Smooth muscle cell (in vitro differentiated cells): ENCODE results near the gene TOGARAM2. TPM values are rescaled to one million over a fixed set of nuclear protein-coding genes. Genes with fewer than 3 reads are reported as not detected.

Source experiments
- DNase-seq: peaks from one replicate; lab custom pipeline; 2025; ENCODE audit not compliant: unreplicated experiment; lab: John Stamatoyannopoulos, UW
- H2AFZ ChIP-seq: fragments of 200-600 bp; sonication (generic); 2 replicates; pipeline ENCODE4 v1.6.0; 2016; ENCODE audit warnings: antibody characterized with exemption, low read depth, mild to moderate bottlenecking
- H3F3A ChIP-seq: fragments of 200-600 bp; sonication (generic); 2 replicates; pipeline ENCODE4 v1.6.0; 2017; ENCODE audit warnings: antibody characterized with exemption, low read depth
- H3K27ac ChIP-seq: fragments of 200-600 bp; sonication (generic); 2 replicates; pipeline ENCODE4 v1.5.1; 2016; ENCODE audit warnings: low read depth, mild to moderate bottlenecking
- H3K27me3 ChIP-seq: fragments of 200-600 bp; sonication (generic); 2 replicates; pipeline ENCODE4 v1.6.1; 2016; ENCODE audit warnings: low read depth, mild to moderate bottlenecking
- H3K36me3 ChIP-seq: fragments of 200-600 bp; sonication (generic); 2 replicates; pipeline ENCODE4 v1.5.1; 2016; ENCODE audit warnings: low read depth
- H3K4me1 ChIP-seq: fragments of 200-600 bp; sonication (generic); 2 replicates; pipeline ENCODE4 v1.5.1; 2016; ENCODE audit warnings: low read depth
- H3K4me2 ChIP-seq: fragments of 200-600 bp; sonication (generic); 2 replicates; pipeline ENCODE4 v1.6.0; 2016; ENCODE audit warnings: mild to moderate bottlenecking
- H3K4me3 ChIP-seq: fragments of 200-600 bp; sonication (generic); 2 replicates; pipeline ENCODE4 v1.5.1; 2016; ENCODE audit warnings: mild to moderate bottlenecking
- H3K79me2 ChIP-seq: fragments of 200-600 bp; sonication (generic); 2 replicates; pipeline ENCODE4 v1.6.0; 2016; ENCODE audit warnings: low read depth, mild to moderate bottlenecking
- H3K9ac ChIP-seq: fragments of 200-600 bp; sonication (generic); 2 replicates; pipeline ENCODE4 v1.6.0; 2016; ENCODE audit warnings: low read depth
- H3K9me3 ChIP-seq: fragments of 200-600 bp; sonication (generic); replicated peaks from 2 replicates; pipeline ENCODE4 v1.5.1; 2016; ENCODE audit warnings: low read depth
- H4K20me1 ChIP-seq: fragments of 200-600 bp; sonication (generic); 2 replicates; pipeline ENCODE4 v1.6.0; 2016; ENCODE audit warnings: low read depth
- CTCF ChIP-seq: fragments of 200-600 bp; sonication (generic); IDR thresholded peaks from 2 replicates; pipeline ENCODE4 v1.5.1; 2017; ENCODE audit warnings: borderline replicate concordance, mild to moderate bottlenecking, antibody characterized with exemption; ENCODE audit not compliant: insufficient read depth, poor library complexity, severe bottlenecking
- WGBS: methylation state at CpG from one replicate; pipeline ENCODE4 v1.1.7; 2016; ENCODE audit warnings: low lambda C conversion rate; 5-methylcytosine and 5-hydroxymethylcytosine counted together
- polyA plus RNA-seq: library from polyadenylated mRNA; unstranded; fragments of >200 nt; fragmentation: Nextera tagmentation; extraction: Ambion mirVana; gene quantifications from 2 replicates; pipeline ENCODE4 v1.2.1, GENCODE V29; 2016
- total RNA-seq: library from RNA; depleted of rRNA; stranded (reverse); fragments of >200 nt; gene quantifications from 2 replicates; pipeline ENCODE4 v1.2.3, GENCODE V29; 2014

The TOGARAM2 gene
- total and polyA plus RNA-seq, 2 experiments from 2014 or later: 0.72 to 1.1 TPM

GRCh38 chr2:29060441-29060840, 79.3 kb downstream of the TOGARAM2 start:
- H3F3A ChIP-seq: peaks cover 9% of the 10 kb centered on the region
- no peaks in the 10 kb centered on the region for H3K36me3 ChIP-seq
- H3K9ac ChIP-seq: no peak overlapping the region
- no peak for TF ChIP-seq CTCF
- no peak overlapping the region for H3K27ac ChIP-seq
- H3K79me2 ChIP-seq: no peaks in the 10 kb centered on the region
- H3K9me3 ChIP-seq: no peaks in the 10 kb centered on the region
- DNase-seq: no peak
- H3K4me1 ChIP-seq: peaks cover 24% of the 10 kb centered on the region
- no peak overlapping the region for H3K4me2 ChIP-seq
- H3K4me3 ChIP-seq: no peak overlapping the region
- H2AFZ ChIP-seq: no peak overlapping the region
- no peaks in the 10 kb centered on the region for H3K27me3 ChIP-seq
- no peaks in the 10 kb centered on the region for H4K20me1 ChIP-seq
- WGBS: 36% methylated on average over 9 of the region's 9 CpGs

- Histone ChIP-seq H3K79me2 (no peaks in the 10 kb centered on the region), H3K4me1 (peaks cover 21% of the 10 kb centered on the region), H3F3A (peaks cover 8% of the 10 kb centered on the region), H4K20me1 (no peaks in the 10 kb centered on the region), H3K9me3 (no peaks in the 10 kb centered on the region), H3K27ac (no peak overlapping the region), H3K36me3 (no peaks in the 10 kb centered on the region), H3K4me2 (no peak overlapping the region), H3K27me3 (no peaks in the 10 kb centered on the region), H2AFZ (peak overlapping the region; percentile 57), H3K9ac (no peak overlapping the region), H3K4me3 (no peak overlapping the region)
- no peak for DNase-seq
- 44% methylated on average over 6 of the region's 6 CpGs for WGBS
- TF ChIP-seq CTCF: no peak
Observed at GRCh38 chr2:29061176-29061575, 80.1 kb downstream of the TOGARAM2 start.

- Histone ChIP-seq H3K9ac (no peak overlapping the region), H4K20me1 (no peaks in the 10 kb centered on the region), H3K27ac (no peak overlapping the region), H3K79me2 (no peaks in the 10 kb centered on the region), H2AFZ (no peak overlapping the region), H3K36me3 (no peaks in the 10 kb centered on the region), H3K9me3 (no peaks in the 10 kb centered on the region), H3K27me3 (no peaks in the 10 kb centered on the region), H3K4me3 (no peak overlapping the region), H3F3A (peaks cover 4% of the 10 kb centered on the region), H3K4me1 (peaks cover 21% of the 10 kb centered on the region), H3K4me2 (no peak overlapping the region)
- no peak for DNase-seq
- no peak for TF ChIP-seq CTCF
- 98% methylated on average over 3 of the region's 3 CpGs for WGBS
Observed at GRCh38 chr2:29061616-29062015, 80.5 kb downstream of the TOGARAM2 start.

- Histone ChIP-seq H3K36me3 (no peaks in the 10 kb centered on the region), H3K4me3 (no peak overlapping the region), H3K27ac (no peak overlapping the region), H3K79me2 (no peaks in the 10 kb centered on the region), H3K9ac (no peak overlapping the region), H3K4me2 (no peak overlapping the region), H2AFZ (no peak overlapping the region), H3K9me3 (no peaks in the 10 kb centered on the region), H3F3A (peaks cover 4% of the 10 kb centered on the region), H3K4me1 (peaks cover 21% of the 10 kb centered on the region), H4K20me1 (no peaks in the 10 kb centered on the region), H3K27me3 (no peaks in the 10 kb centered on the region)
- TF ChIP-seq CTCF: no peak
- no peak for DNase-seq
- WGBS: 100% methylated on average over 10 of the region's 10 CpGs
Observed at GRCh38 chr2:29062371-29062770, 81.3 kb downstream of the TOGARAM2 start.
